Kidney glomerular epithelial cell (primary cell): Measurements from ENCODE around the gene VEGFC.

ENCODE experiments used
- DNase-seq: peaks from one replicate; lab custom pipeline; 2025; lab: John Stamatoyannopoulos, UW

The VEGFC gene

GRCh38 chr4:176795441-176795840 lies 2.7 kb upstream of the VEGFC start:
- DNase-seq: no peak

DNA sequence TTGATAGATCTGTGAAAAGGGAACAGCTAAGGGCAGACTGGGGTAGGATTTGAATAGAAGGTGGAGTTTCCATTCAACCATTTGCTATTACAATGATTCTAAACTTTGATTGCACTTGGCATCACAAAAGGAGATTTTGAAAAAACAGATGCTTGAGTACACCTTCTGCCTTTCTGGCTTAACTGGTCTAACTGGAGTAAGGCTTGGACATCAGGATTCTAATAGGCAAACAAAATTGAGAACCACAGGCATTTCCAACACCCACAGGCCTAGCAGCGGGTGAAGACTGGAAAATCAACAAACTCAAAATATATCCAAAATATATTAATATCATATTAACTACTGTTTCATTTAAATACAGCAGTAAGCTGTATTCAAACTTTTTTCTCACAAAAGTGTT lies 1.9 kb upstream of the VEGFC start:
- no peak for DNase-seq

- peak; percentile 51 for DNase-seq
Measured at GRCh38 chr4:176794151-176794550, 1.4 kb upstream of the VEGFC start.

DNA sequence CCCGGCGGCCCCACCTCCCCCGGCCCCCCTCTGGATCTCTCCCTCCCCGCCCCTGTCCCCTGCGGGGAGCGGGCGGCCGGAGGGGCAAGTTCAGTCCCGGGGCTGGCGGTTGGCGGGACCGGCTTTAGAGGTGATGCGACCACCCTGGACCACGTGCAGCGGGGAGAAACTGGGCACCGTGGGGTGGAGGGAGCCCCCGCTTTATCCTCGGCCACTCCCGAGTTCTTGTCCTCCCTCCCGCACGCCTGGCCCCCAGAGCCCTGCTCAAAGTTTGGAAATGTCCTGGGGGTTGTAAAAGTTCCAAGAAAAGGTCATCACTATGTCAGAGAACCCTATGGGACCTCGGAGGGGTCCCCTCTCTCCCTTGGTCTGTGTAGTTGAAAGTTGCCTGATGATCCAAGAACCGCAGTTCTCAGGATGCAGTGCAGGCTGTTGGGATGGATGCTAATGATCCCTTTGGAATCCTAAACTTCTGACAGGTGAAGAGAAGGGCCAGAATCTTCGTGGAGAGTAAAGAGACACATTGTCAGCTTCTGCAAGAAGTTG lies 411 bp upstream of the VEGFC start:
- no peak for DNase-seq

DNA sequence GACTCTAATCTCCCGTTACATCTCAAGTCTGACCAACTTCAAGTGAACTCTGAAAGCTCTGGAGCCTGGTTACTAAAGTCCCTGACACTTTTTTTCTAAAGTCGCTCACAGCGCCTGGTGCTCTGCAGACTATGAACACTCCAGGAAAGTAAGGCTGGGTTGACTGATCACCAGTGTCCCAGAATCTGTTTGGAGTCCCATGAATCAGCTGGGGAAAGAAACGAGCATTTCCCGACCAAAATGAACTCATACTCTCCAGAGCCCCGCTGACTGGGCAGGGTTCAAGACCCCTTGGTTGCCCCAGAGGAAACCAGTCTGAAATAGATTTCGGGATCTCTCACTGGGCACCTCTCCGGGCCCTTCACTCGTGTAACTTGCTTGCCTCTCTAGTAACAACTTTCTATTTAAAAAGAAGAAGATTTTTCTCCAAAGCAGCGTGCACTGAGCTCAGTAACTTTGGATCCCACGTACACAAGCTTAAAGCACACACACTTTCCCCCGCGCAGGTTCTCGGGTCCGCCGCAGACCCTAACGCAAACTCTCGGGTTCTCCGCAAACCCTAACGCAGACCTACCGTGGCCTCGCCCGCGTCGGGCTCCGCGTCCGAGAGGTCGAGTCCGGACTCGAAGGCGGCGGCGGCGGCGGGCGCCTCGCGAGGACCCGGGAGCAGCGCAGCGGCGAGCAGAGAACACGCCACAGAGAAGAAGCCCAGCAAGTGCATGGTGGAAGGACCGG lies 964 bp downstream of the VEGFC start:
- DNase-seq: peak; percentile 47

GRCh38 chr4:176790398-176790797 lies 2.3 kb downstream of the VEGFC start:
- no peak for DNase-seq

GRCh38 chr4:176789955-176790354 lies 2.8 kb downstream of the VEGFC start:
- DNase-seq: peak; percentile 57

DNA sequence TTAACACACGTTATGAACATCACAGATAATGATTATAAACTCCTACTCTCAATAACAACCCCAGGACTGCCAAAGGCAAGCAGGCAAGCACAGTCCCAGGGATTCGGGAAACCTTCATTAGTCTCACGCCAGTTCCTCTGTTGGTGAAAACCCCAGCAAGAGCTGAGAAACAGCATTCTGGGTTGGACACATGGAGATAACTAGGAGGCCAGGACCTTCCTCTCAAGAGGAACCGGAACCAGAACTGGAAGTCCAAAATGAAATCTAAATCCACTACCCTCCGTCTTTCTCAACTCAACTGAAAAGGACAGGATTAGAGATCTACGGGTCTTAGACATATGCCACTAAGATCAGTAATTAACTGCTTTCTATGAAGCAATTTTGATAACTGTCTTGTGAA lies 3.8 kb downstream of the VEGFC start:
- DNase-seq: no peak

- no peak for DNase-seq
Measured at GRCh38 chr4:176788248-176788647, 4.5 kb downstream of the VEGFC start.

DNA sequence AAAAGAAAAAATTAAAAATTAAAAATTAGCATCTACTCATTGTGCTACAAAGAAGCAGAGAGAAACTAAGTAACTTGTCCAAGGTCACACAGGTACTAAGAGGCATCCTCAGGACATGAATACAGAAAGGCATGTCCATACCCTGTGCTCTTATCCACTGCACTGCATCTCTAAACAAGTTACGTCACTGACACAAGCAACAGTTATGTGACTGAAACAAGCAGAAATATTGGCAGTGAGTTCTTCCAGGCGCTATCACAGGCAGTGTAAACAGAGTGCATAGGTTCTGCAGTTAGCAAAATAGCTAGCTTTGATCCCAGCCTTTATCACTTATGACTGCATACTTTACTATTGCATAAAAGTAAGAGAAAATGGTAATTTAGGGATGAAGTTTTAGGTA lies 7.9 kb downstream of the VEGFC start:
- no peak for DNase-seq

- no peak for DNase-seq
Measured at GRCh38 chr4:176782794-176783193, 9.9 kb downstream of the VEGFC start.

- no peak for DNase-seq
Measured at GRCh38 chr4:176782191-176782590, 10.5 kb downstream of the VEGFC start.

- no peak for DNase-seq
Measured at GRCh38 chr4:176781739-176782100, 11.0 kb downstream of the VEGFC start.

DNA sequence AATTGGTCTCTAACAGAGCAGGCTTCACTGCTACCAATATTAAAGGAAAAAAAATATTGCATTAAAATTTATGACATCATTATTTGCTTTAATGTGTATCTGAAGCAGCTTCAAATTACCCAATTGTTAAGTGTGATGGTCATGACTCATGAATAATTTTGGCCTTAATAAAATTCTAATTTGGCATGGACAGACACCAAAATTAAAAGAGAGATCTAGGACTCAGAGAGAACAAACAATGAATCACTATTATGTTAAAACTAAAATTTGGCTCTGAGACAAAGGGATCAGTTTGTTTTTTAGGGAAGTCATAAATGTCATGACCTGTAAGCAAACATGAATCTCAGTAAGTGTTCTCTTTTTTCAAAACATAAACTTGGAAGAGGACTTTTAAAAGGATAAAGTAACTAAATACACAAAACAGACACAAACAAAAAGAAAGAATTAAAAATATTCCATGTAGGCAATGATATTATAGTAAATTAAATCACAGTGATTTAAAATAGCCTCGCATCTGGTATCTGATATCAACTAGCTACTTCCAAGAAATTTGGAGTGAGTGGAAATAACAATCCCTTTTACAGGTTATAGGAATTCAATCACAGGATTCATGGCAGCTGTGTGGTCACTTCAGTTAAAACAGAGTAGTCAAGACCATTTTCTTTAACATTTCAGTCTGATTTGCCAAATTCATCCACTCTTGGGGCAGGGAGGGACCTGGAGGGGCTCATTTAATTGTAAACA lies 11.6 kb downstream of the VEGFC start:
- no peak for DNase-seq

DNA sequence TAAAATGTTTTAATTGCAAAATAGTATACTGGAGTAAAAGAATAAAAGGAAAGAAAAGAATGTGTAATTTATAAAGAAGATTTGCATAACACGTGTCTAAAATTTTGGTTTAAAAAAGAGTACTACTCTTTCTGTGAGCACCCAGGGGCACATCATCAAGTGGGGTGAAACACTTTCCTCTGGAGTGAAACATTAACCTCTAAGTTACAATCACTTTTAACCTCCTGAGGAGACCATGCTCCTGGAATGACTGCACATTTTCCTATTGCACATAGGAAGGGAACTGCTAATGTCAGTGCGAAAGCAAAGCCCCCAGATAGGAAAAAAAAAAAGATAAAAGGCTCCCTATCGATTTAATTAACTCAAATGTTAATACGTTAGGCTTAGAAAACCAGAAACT lies 13.3 kb downstream of the VEGFC start:
- DNase-seq: no peak

DNA sequence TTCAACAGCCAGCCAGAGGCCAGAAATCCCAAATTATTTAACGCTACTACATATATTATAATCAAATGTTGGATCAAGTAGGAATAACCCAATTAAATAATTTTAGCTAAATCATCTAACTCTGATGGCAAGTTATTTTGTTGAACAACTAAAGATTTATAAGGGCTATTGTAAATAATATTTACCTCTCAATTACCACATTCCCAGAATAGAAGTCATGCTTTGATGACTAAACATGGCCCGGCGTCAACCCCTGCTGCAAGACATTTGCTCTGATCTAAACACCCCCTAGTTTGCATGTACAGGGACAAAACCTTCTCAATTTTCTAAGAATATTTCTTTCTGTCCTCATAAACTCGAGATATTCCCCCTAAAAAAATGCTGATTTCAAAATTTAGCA lies 14.2 kb downstream of the VEGFC start:
- no peak for DNase-seq

DNA sequence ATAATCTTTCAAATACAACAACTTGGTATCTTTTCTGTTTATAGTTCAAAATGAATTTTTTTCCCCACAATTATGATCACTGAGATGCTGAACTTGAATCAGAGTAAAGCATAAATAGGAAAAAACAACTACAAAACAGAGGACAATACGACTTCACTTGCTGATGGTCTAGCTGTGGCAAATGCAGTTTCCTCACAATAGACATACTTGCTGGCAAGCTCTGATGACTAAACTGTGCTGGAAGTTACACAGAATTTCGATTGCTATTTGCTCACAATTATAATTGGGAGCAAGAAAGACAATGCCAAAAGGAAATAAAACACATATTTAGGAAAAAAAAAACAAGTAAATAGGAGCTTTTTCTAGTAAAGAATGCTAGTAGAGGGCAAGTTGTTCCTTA lies 14.7 kb downstream of the VEGFC start:
- DNase-seq: no peak

GRCh38 chr4:176775338-176775737 lies 17.4 kb downstream of the VEGFC start:
- DNase-seq: no peak

DNA sequence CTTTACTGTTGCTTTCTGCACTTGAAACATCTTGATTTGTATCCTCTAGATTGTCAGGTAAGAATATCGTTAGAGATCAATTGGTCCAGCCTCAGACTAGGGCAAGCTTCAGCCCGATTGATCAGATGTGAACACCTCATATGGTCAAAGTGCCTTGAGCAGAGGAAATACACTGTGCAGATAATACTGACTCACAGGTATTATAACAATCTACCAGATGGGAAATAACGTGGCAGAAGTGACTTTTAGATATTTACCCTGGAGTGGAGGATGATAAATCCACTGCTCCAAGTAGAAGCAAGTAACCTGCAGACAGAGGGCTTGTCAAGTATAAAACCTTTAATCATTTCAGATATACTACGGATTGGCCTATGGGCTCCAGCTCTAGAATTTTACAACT lies 17.9 kb downstream of the VEGFC start:
- no peak for DNase-seq

- peak; percentile 36 for DNase-seq
Measured at GRCh38 chr4:176769514-176769913, 23.2 kb downstream of the VEGFC start.

DNA sequence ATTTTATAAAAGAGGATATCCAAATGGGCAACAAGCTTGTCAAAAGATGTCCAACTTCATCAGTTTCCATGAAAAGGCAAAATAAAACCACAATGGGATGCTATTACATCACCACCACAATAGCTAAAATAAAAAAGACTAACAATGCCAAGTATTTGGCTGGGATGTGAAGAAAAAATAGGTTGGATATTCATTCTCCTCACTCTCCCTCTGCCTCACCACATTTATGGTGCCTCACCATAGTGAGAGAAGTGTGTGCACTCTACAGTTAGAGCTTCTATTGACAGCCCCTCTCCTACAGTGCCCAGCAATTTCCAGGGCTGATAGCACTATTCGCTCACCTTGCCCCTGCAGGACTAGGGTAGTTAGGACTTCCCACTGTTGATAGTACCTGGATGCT lies 25.5 kb downstream of the VEGFC start:
- DNase-seq: no peak

- DNase-seq: no peak
Measured at GRCh38 chr4:176762661-176763308, 29.9 kb downstream of the VEGFC start.

GRCh38 chr4:176761872-176762271 lies 30.9 kb downstream of the VEGFC start:
- no peak for DNase-seq
